GM18499 (cell line): ENCODE data around the gene TRIM38.
"Not testable (repeated sequence)": the region's sequence is repeated elsewhere in the genome, so short reads cannot be mapped to it uniquely, and the experiment has no call there.

ENCODE experiments used
- ATAC-seq: cut with Tn5 transposase; IDR thresholded peaks from one replicate; pipeline ENCODE4 v1.9.1; 2021; ENCODE audit warnings: moderate number of reproducible peaks; ENCODE audit not compliant: insufficient read depth, unreplicated experiment

Gene TRIM38, protein sequence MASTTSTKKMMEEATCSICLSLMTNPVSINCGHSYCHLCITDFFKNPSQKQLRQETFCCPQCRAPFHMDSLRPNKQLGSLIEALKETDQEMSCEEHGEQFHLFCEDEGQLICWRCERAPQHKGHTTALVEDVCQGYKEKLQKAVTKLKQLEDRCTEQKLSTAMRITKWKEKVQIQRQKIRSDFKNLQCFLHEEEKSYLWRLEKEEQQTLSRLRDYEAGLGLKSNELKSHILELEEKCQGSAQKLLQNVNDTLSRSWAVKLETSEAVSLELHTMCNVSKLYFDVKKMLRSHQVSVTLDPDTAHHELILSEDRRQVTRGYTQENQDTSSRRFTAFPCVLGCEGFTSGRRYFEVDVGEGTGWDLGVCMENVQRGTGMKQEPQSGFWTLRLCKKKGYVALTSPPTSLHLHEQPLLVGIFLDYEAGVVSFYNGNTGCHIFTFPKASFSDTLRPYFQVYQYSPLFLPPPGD

DNA sequence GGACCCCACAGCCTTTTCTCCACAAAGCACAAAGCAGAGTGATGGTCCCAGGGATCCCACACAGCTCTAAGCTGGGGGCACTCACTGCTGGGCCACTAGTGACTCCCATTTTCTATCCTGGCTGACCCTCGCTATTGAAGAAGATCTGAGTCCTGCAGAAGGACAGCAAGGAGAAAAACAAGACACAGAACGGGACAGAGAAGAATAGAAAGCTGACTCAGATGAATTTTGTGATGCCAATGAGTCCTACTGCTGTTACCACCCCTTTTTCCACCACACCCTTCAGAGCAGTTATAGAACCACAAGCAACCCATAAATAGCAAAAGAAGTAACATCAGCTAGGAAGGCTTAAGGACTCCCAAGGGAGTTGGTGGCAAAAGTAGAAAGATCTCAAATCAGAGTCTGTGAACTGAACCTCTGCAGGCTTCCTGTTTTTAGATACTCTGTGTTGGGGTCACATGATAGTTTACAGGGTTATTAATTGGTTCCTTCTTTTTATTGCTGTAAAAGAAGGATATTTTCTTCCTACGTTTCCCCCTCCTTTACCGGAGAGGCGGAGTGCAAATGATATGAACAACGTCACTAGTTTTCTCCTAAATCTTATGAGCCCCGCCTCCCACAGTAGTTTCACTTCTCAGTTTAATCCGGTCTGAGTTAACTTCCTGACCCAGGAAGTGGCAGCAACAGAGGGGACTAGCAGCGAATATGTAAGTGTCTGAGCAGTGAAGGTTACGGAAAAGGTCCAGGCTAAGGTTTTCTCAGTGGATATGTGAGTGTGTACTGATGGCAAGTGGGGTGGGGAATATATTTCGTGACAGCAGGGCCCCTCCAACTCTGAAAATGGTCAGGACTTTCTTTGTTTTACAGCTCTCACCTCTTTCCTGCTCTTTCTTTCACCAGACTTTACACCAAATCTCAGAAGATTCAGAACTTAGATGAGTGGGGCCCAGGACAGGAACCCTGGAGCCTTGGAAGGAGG is at the start of gene TRIM38:
TRIM38 (plus strand) TSS at position 654 of the 979 bp plus-strand sequence. CDS start 3,721 bp downstream, outside the sequence.
- ATAC-seq: peak; percentile 76

- ATAC-seq: no peak
These were observed 48.9 kb upstream of the TRIM38 start for GRCh38 chr6:25913741-25914140.

GRCh38 chr6:25916330-25916729 is 46.3 kb upstream of the TRIM38 start:
- ATAC-seq: no peak

- ATAC-seq: no peak
These were observed 45.7 kb upstream of the TRIM38 start for GRCh38 chr6:25916789-25917490.

DNA sequence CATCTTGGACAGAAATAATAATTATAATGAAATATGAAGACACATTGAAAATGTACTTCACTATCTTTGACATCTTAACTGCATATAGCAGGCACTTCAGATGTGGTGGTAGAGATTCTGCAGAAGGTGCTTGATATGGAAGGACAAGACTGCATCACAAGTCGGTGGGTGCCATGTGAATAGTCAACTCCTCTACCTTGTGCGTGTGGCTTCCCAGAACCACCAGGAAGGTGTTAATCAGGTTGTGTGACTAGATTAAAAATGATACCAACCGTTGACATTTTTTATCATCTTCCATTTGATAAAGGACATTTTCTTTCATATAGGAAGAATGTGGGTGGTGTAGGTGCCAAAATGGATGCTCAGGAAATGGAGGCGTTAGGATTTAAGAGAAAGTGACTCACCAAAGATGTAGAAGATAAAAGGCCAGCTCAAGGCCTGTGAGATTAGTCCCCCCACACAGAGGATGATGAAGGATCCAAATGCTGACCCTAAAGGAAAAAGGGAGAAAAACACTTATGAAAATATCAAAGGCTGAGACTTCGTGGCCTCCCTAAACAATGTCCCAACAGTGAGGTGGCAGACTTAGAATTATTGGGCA is 44.4 kb upstream of the TRIM38 start:
- no peak for ATAC-seq

DNA sequence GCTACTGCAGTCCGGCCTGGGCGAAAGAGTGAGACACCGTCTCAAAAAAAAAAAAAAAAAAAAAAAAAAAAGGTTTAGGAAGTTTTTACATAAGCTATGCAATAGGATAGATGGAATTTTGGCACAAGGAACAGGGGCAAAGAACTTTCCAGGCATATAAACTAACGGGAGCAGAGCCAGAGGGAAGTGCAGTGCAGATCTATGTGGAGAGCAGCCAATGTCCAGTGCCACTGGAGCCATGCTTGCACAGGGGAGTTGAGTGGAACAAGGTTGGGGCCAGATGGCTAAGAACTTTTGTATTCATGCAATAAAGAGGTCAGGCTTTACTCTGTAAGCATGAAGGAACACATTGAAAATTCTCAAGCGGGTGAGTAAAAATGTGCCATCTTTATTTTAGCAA is 42.9 kb upstream of the TRIM38 start:
- ATAC-seq: no peak

DNA sequence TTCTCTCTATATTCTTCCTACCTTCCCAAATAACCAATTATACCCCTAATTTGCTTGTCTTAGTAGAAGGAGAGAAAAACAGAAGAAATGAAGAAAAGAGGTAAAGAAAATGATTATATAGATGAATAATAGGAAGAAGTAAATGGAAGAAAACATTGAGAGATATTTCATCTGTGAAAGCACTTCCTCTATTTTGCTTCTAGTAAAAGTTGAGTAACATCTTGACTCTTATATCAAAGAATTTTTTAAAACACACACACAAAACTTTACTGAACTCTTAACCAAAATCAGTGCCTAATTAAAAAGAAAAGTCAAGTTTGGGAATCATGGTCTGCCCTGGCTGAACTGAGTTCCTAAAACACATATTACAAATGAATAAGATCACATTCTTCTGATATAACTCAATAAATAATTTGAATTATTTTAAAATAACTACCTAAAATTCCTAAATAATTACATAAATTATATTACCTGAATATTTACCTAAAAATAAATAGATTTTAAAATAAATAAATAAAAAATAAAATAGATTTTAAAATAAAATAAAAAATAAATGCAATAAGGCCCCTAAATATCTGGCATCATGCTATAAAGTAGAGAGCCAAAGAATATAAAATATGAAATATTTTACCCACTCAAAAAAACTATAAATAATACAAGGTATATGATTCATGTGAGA is 40.9 kb upstream of the TRIM38 start:
- no peak for ATAC-seq

DNA sequence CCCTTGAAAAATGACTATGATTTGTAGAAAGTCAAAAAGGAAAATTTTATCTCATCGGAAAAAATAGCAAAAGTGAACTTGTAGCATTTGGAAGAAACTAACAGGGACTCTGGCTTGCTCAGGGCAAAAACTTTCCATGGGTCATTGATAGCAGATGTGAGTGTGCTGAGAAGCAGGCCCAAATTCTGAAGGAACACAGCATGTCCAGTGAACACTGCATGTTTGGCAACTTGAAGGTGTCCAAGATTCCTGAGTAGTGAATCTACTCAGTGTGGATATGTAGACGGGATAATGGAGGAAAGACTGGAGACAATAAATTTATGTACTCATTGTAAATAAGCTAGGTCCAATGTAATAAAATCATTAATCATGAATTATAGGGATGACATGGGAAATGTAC is 40.3 kb upstream of the TRIM38 start:
- ATAC-seq: no peak

GRCh38 chr6:25925876-25926275 is 36.7 kb upstream of the TRIM38 start:
- no peak for ATAC-seq

- ATAC-seq: no peak
These were observed 35.4 kb upstream of the TRIM38 start for GRCh38 chr6:25927178-25927577.

DNA sequence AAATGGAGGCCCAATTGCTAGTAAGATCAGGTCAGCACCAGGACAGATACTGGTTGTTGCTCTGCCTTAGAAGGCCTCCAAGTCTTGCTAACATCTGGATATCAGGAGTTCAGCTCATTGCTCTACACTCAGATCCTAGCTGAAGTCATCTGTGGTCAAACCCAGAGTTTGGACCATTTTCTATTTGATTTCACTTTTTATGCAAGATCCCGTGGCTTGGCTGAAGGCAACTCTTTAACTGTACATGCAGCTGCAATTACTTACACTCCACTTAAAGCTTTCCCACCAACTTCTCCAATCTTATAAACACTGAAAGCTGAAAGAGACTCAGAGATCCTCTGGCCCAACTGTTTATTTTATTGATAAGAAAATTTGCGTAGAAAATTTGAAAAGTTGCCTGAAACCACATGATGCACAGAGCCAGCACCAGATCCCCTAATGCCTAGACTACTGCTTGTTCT is 34.8 kb upstream of the TRIM38 start:
- ATAC-seq: no peak

DNA sequence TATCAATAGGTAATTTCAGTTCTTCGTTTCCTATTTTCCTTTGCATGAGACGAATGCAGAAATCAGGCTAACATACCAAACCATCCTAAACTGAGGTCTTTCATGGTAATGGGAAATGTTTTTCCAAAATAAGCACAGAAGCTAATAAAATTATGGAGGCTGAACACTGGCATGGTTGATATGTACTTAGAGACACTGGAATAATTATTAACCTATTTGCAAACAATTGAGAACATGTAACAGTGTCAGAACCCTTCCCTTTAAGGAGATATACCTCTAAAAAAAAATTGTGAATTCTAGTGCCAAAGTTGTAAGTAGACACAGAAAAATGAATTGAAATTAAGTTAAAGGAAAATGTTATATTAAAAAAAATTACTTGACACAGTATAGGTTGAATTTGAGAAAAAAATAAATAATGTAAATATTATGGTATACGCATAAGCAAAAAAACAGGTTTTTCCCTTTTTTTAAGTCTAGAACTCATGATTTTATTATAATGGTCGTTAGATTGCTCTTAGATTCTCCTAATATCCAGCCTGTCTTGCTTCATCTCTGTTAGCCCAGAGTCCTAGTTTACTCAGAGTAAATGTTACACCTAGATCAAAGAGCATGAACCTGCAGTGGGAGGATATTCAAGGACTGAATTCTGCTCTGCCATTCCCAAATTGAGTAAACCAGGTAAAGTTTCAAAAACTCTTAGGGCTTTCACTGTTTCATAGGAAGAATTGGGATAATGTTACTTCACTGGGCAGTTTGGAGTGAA is 33.9 kb upstream of the TRIM38 start:
- ATAC-seq: no peak

DNA sequence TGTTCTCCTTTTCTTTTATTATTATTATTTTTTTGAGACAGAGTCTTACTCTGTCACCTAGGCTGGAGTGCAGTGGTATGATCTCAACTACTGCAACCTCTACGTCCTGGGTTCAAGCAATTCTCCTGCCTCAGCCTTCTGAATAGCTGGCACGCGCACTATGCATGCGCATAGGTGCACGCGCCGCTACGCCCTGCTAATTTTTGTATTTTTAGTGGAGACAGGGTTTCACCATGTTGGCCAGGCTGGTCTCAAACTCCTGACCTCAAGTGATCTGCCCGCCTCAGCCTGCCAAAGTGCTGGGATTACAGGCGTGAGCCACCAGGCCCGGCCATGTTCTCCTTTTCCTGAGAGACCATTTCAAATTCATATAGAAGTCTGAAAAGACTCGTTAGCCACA is 32.8 kb upstream of the TRIM38 start:
- ATAC-seq: not testable (repeated sequence)

DNA sequence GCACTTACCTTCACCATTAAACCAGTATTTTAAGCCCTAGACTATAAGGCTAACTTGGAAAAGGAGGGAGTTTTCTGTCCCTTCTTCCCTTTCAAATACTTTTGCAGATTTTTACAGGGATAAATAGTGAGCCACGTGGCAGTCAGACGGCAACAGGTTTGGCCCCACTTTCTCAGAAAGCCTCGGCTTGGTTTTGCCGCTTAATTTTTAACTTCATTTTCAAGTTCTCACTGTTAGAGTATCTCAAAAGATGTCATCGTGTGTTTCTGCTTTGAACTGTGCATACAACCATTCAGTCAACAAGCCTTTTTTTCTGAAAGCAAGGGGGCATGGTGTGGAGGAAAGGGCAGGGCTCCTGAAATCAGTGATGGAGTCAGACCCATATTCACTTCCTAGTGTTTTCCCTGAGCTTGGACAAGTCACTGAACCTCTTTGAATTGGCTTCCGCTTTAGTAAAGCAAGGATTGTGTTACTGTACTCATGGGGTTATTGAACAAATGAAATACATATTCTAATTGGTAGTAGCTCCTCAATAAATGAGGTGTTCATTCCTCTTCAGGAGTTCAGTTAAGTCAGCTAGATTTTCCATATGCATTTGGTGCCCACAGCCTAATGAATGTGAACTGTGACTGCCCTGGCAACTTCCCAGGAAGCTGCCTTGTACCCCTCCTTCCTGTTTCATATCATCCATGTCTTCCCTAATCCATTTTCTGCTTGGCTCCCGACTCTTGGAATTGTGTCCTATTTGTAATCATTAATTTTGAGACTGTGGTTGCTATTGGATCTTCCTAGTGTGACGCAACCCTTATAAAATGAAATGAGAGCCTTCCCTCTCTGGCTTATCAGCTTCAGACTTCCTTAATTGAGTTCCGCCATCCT is 31.8 kb upstream of the TRIM38 start, which contains the start of gene SLC17A2:
SLC17A2 (minus strand) TSS at position 160 of the 879 bp plus-strand sequence. CDS start 4,895 bp downstream, outside the sequence.
- no peak for ATAC-seq

DNA sequence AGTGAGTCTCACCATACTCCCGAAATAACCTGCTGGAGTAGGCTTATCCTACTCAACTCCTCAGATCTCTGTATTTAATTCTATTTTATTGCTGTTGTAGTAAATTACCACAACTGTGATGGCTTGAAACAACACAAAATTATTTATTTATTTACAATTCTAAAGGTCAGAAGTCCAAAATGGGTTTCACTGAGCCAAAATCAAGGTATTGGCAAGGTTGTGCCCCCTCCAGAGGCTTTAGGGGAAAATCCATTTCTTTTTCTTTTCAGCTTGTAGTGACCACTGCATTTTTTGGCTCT is 31.2 kb upstream of the TRIM38 start:
- no peak for ATAC-seq

DNA sequence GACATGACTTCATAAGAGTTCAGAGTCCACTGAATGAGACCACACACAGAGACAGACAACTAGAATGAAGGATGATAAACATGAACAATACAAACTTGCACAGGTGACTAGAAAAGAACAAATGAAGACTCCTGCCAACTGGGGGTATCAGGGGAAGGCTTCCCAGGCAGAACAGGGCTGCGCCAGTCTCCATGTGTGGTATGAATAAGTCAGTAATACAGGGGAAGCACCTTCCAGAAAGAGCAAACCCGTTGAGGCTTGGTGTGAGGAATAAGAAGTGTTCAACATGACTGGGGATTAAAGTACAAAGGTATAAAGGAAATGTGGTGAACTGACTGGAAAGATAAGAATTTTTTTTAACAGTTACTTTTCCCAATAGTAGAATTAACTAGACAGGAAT is 28.4 kb upstream of the TRIM38 start:
- no peak for ATAC-seq

GRCh38 chr6:25934735-25935313 is 27.8 kb upstream of the TRIM38 start:
- no peak for ATAC-seq
